ENCODE data around the gene UBA6.

DNA sequence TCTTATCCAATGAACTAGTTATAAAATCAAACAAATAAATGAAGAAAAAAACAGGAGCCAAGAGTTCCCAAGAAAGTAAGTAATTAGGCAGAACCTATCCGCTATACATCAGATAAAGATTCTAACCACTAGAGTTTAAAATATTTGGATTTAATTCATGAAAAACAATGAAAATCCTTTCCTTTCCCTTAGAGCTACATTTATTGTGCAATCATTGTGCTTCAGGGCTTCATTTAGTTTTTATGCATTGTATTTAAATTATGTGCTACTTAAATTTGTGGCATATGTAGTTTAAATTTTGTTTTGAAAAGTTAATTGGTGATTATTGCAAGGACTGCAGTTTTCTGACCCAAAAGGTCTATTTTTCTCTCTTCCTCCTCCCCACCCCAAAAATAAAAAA lies 35.3 kb upstream of the UBA6 start:
- no peak for TF ChIP-seq GATA2 (IDR thresholded peaks at IDR 0.05; ENCODE audit: low read depth, low read length)
- no peak for TF ChIP-seq GATA3 (IDR thresholded peaks at IDR 0.05; ENCODE audit: low read depth, low read length)

All from SH-SY5Y (cell line).